ENCODE data around the gene CR1.

DNA sequence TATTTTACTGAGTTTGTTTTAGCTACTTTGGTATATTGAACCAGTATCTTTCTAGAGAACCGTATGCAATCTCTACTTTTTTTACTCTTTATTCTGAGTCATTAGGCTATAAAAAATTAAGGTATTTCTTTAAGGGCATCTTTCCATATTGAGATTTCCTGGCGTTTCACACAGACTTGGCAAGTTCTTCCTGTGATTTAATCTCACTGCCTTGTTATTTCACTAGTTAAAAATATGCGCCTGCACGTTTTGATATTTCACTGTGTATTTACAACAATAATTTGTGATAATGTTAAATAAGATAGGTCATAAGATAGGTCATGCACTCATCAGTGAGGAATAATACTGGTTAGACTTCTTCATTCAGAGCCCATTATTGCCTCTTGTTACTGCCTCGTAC, 132.8 kb downstream of the CR1 start:
- TF ChIP-seq, protein P1, sequence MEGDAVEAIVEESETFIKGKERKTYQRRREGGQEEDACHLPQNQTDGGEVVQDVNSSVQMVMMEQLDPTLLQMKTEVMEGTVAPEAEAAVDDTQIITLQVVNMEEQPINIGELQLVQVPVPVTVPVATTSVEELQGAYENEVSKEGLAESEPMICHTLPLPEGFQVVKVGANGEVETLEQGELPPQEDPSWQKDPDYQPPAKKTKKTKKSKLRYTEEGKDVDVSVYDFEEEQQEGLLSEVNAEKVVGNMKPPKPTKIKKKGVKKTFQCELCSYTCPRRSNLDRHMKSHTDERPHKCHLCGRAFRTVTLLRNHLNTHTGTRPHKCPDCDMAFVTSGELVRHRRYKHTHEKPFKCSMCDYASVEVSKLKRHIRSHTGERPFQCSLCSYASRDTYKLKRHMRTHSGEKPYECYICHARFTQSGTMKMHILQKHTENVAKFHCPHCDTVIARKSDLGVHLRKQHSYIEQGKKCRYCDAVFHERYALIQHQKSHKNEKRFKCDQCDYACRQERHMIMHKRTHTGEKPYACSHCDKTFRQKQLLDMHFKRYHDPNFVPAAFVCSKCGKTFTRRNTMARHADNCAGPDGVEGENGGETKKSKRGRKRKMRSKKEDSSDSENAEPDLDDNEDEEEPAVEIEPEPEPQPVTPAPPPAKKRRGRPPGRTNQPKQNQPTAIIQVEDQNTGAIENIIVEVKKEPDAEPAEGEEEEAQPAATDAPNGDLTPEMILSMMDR (IDR thresholded peaks at IDR 0.05), result no peak
- no peak for TF ChIP-seq POLR2A (IDR thresholded peaks at IDR 0.05)
- no peak for TF ChIP-seq EP300 (IDR thresholded peaks at IDR 0.05)
